ENCODE results near the gene SMURF1.
"Not testable (repeated sequence)": the region's sequence is repeated elsewhere in the genome, so short reads cannot be mapped to it uniquely, and the experiment has no call there.

Gene SMURF1

DNA sequence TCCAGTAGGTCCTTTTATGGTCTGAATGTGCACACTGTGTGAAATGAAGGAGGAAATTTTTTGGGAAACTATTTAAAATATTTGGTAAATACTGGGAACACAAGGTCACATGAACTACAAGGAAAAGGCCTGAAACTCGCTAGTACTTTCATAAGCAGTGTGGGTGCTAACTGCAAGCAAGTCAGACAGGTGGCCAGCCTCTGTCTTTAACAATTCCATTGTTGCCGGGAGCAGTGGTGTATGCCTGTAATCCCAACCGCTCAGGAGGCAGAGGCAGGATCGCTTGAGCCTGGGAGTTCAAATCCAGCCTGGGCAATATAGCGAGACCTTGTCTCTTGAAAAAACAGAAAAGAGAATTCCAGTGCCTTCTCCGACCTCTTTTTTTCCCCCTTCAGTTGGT is 37.5 kb downstream of the SMURF1 start:
- H3K36me3 ChIP-seq (ENCODE audit: control insufficient read depth, insufficient read depth, low read length), result no peaks in the 10 kb centered on the region
- H2AFZ ChIP-seq, result no peak overlapping the region
- no peaks in the 10 kb centered on the region for H3K9me3 ChIP-seq (ENCODE audit: control insufficient read depth, low read length)
- no peak overlapping the region for H3K4me2 ChIP-seq (ENCODE audit: low read length)
- H3K4me1 ChIP-seq, result peaks cover 10% of the 10 kb centered on the region
- H3K27ac ChIP-seq, result no peak overlapping the region
- H3K9ac ChIP-seq, result no peak overlapping the region
- no peaks in the 10 kb centered on the region for H3K27me3 ChIP-seq (ENCODE audit: control insufficient read depth, insufficient read depth, low read length)
- TF ChIP-seq, protein P1, sequence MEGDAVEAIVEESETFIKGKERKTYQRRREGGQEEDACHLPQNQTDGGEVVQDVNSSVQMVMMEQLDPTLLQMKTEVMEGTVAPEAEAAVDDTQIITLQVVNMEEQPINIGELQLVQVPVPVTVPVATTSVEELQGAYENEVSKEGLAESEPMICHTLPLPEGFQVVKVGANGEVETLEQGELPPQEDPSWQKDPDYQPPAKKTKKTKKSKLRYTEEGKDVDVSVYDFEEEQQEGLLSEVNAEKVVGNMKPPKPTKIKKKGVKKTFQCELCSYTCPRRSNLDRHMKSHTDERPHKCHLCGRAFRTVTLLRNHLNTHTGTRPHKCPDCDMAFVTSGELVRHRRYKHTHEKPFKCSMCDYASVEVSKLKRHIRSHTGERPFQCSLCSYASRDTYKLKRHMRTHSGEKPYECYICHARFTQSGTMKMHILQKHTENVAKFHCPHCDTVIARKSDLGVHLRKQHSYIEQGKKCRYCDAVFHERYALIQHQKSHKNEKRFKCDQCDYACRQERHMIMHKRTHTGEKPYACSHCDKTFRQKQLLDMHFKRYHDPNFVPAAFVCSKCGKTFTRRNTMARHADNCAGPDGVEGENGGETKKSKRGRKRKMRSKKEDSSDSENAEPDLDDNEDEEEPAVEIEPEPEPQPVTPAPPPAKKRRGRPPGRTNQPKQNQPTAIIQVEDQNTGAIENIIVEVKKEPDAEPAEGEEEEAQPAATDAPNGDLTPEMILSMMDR (IDR thresholded peaks at IDR 0.05), result no peak
- H3K79me2 ChIP-seq, result peaks cover 37% of the 10 kb centered on the region
- no peak overlapping the region for H3K4me3 ChIP-seq (ENCODE audit: low read depth, low read length)

DNA sequence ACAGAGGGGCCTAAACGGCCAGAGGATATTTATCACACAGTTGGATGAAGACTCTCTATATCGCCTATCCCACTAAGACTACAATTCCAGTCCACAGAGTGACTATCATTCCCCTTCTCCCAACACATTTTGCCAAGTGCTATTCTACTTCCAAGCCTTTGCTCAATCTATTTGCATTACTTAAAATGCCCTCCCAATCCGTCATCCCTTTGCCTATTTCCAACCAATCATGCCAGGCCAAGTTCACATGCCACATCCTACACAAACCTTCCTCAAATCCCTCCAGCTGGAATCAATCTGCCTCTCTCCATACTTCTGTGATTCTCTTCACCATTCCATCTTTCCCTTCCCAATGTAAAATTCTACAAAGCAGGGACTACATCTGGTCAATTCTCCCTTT is 38.2 kb downstream of the SMURF1 start:
- TF ChIP-seq, protein P1 (IDR thresholded peaks at IDR 0.05), result no peak
- H3K4me1 ChIP-seq, result peaks cover 9% of the 10 kb centered on the region

DNA sequence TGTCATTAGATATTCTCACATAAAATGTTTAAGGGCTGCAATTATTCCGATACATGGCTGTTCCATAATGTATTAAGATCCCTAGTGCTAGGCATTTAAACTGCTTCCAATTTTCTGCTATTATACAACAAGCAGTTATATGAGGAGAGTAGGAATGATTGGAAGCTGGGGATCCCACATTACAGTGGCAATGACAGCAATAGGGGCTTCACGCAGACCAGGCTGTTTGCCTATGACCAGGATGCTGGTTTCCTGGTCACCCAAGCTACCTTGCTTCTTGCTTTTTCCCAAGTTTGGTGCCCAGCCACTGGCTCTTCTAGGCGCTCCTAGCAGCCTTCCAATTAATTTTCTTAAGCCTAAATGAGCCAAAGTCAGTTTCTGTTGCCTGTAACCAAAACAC is 39.3 kb downstream of the SMURF1 start:
- Histone ChIP-seq H3K4me3 (ENCODE audit: low read depth, low read length) (no peak overlapping the region), H3K36me3 (ENCODE audit: control insufficient read depth, insufficient read depth, low read length) (no peaks in the 10 kb centered on the region), H3K79me2 (peaks cover 33% of the 10 kb centered on the region), H3K27ac (no peak overlapping the region), H3K9ac (no peak overlapping the region), H3K4me1 (peaks cover 5% of the 10 kb centered on the region), H3K27me3 (ENCODE audit: control insufficient read depth, insufficient read depth, low read length) (no peaks in the 10 kb centered on the region), H3K9me3 (ENCODE audit: control insufficient read depth, low read length) (no peaks in the 10 kb centered on the region), H3K4me2 (ENCODE audit: low read length) (no peak overlapping the region), H2AFZ (no peak overlapping the region)
- TF ChIP-seq, protein P1 (IDR thresholded peaks at IDR 0.05), result no peak

More for the DNA sequence above, 38.2 kb downstream of the SMURF1 start:
- H3K9ac ChIP-seq, result no peak overlapping the region
- no peaks in the 10 kb centered on the region for H3K27me3 ChIP-seq (ENCODE audit: control insufficient read depth, insufficient read depth, low read length)
- H3K27ac ChIP-seq, result no peak overlapping the region
- H3K4me2 ChIP-seq (ENCODE audit: low read length), result no peak overlapping the region
- peaks cover 33% of the 10 kb centered on the region for H3K79me2 ChIP-seq
- no peaks in the 10 kb centered on the region for H3K36me3 ChIP-seq (ENCODE audit: control insufficient read depth, insufficient read depth, low read length)
- no peak overlapping the region for H2AFZ ChIP-seq
- no peak overlapping the region for H3K4me3 ChIP-seq (ENCODE audit: low read depth, low read length)
- H3K9me3 ChIP-seq (ENCODE audit: control insufficient read depth, low read length), result no peaks in the 10 kb centered on the region

DNA sequence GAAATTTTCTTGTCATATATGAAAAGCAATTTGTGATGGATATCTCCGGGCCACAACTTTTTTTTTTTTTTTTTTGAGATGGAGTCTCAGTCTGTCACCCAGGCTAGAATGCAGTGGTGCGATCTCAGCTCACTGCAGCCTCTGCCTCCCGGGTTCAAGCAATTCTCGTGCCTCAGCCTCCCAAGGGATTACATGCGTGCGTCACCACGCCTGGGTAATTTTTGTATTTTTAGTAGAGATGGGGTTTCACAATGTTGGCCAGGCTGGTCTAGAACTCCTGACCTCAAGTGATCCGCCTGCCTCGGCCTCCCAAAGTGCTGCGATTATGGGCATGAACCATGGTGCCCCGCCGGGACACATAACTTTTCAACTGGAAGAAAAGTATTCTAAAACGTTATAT is 40.1 kb downstream of the SMURF1 start:
- not testable (repeated sequence) for H3K9ac ChIP-seq; H3K4me2 ChIP-seq (ENCODE audit: low read length); H3K4me1 ChIP-seq; H3K9me3 ChIP-seq (ENCODE audit: control insufficient read depth, low read length); H2AFZ ChIP-seq; H3K36me3 ChIP-seq (ENCODE audit: control insufficient read depth, insufficient read depth, low read length); H3K27ac ChIP-seq; H3K27me3 ChIP-seq (ENCODE audit: control insufficient read depth, insufficient read depth, low read length); H3K4me3 ChIP-seq (ENCODE audit: low read depth, low read length)
- peaks cover 35% of the 10 kb centered on the region for H3K79me2 ChIP-seq

DNA sequence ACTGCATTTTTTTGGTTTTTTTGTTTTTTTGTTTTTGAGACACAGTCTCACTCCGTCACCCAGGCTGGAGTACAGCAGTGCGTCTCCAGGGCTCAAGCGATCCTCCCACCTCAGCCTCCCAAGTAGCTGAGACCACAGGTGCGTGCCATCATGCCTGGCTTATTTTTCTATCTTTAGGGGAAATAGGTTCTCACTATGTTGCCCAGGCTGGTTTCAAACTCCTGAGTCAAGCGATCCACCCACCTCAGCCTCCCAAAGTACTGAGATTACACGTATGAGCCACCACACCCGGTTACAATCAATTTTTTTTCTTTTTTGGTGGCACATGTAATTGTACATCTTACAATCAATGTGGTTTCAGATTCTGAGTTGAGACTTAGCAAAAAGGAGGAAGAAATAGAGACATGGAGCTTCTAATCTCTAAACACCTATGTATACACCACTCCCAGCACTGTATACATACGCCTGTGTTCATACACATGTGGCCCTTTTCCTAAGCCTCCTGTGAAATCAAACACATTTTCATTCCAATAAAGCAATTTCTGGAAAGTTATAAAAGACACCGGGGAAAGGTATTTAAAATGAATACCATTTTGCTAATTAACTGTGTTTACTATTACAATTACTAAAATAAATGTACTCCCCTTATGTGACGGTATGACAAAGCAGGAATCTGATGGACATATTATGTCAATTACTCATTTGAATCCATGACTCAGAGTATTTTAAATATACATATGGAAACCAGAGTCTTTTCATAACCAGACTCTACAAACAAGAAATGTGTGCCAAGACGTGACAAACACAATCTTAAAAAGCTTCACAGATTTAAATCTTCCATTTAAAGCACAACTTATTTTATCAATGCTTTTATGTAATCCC is 40.9 kb downstream of the SMURF1 start:
- Histone ChIP-seq H2AFZ (no peak overlapping the region), H3K36me3 (ENCODE audit: control insufficient read depth, insufficient read depth, low read length) (no peaks in the 10 kb centered on the region), H3K4me3 (ENCODE audit: low read depth, low read length) (no peak overlapping the region), H3K27ac (no peak overlapping the region), H3K9me3 (ENCODE audit: control insufficient read depth, low read length) (no peaks in the 10 kb centered on the region), H3K27me3 (ENCODE audit: control insufficient read depth, insufficient read depth, low read length) (no peaks in the 10 kb centered on the region), H3K79me2 (peaks cover 34% of the 10 kb centered on the region), H3K4me1 (peaks cover 5% of the 10 kb centered on the region), H3K9ac (no peak overlapping the region), H3K4me2 (ENCODE audit: low read length) (no peak overlapping the region)
- TF ChIP-seq, protein P1 (IDR thresholded peaks at IDR 0.05), result no peak

Measured in parathyroid adenoma (tissue), 2 donors.